CD4-positive, alpha-beta T cell treated with Interleukin-15 for 4 hours (primary cell): ENCODE measurements around the gene PLXNB1.

Source experiments
- DNase-seq: peaks from one replicate; pipeline ENCODE4 v3.0.0-alpha.2; 2020; ENCODE audit warnings: low spot score

PLXNB1 gene

DNA sequence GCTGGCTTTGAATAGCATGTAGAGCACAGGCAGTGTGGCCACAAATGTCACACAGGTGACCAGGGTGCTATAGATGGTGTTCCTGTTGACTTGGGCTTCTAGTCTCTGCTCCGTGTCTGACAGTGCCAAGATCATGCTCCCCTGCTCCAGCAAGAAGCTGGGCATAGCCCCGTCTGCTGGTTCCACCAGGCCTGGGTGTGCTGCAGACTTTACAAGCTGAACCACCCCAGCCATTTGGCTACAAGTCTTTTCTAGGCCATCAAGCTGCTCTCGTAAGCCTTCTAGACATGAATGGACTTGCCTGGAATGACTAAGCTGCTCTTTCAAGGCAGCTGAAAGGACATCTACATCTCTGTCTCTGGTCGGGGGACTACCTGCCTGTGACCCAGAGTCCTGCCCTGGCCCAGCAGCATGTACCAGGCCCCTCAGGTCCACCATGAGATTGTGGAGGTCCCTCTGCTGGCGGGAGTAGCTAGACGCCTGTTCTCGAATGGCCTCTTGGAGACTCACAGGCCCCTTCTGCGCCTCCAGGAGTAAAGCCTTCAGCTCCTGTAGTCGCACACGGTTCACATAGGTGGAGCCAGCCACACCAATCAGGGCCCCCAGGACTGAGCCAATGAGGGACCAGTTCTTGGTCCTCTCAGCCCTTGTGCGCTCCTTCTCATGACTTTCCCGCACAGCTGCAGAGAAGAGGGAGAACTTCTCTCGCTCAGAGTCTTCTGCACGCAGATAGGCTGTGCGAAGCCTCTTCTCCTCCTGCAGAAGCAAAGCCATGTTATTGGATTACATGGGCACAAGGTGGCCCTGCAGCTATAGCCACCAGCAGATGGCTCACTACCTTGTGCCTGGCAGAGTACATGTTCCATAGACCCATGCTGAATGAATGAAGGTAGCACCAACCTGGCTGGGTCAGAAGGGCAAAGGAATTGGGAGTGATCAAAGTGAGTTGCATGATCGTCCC lies 2.8 kb upstream of the PLXNB1 start:
- no peak for DNase-seq

- no peak for DNase-seq
These were observed 1.5 kb upstream of the PLXNB1 start for GRCh38 chr3:48431224-48432029.

- no peak for DNase-seq
These were observed 819 bp upstream of the PLXNB1 start for GRCh38 chr3:48430708-48431101.

DNA sequence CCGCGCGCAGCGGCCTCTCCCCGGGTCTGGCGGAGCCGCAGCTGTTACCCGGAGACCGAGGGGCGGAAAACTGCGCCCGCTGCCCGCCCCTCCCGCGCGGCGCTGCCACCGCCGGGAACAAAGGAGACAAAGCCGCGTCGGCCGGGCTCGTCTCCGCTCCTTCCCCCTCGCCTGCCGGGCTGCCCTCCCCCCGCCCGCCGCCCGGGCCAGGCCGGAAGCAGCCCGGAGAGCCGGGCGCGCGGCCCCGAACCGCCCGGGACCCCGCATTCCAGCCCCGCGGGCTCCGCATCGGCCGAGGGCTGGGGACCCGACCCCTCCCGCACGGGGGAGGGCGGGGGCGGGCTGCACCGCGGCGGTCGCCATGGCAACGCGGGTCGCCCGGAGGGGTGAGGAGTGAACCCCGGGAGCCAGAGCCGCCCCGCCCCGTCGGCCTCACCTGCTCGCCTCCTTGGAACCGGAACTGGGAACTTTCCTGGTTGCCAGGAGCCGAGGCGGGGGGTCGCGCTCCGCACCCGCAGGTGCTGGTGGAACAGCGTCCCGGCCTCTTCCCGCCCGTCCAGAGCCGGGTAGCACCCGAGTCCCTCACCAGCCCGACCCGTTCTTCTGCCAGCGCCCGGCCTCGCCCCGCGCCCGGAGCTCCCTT lies 448 bp downstream of the PLXNB1 start:
- peak; percentile 58 for DNase-seq

- DNase-seq = no peak
These were observed 1.1 kb downstream of the PLXNB1 start for GRCh38 chr3:48428572-48429316.

- no peak for DNase-seq
These were observed 1.8 kb downstream of the PLXNB1 start for GRCh38 chr3:48428088-48428571.

- no peak for DNase-seq
These were observed 2.3 kb downstream of the PLXNB1 start for GRCh38 chr3:48427630-48427962.

- no peak for DNase-seq
These were observed 2.8 kb downstream of the PLXNB1 start for GRCh38 chr3:48426944-48427629.

DNA sequence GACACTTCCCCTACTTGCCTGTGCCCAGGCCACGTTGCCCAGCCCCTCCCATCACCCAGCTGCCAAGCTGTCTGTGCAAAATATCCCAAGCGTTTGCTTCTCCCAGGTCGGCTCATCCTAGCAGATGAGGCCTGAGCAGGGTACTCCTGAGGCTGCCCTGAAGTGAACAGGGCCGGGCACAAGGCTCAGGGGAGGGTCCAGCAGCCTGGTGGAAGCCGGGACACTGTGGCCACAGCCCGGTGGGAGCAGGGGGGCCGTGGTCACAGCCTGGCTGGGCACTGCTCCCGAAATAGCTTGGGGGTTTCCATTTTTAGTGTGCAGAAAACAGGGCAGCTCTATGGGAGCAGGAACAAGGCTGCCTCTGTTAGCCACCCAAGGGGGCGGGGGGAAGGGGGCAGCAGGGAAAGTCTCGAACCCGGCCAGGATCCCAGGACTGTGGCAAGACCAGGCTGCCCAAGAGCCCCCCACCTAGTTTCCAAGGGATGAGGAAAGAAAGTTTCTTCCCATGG lies 3.4 kb downstream of the PLXNB1 start:
- DNase-seq = no peak

DNA sequence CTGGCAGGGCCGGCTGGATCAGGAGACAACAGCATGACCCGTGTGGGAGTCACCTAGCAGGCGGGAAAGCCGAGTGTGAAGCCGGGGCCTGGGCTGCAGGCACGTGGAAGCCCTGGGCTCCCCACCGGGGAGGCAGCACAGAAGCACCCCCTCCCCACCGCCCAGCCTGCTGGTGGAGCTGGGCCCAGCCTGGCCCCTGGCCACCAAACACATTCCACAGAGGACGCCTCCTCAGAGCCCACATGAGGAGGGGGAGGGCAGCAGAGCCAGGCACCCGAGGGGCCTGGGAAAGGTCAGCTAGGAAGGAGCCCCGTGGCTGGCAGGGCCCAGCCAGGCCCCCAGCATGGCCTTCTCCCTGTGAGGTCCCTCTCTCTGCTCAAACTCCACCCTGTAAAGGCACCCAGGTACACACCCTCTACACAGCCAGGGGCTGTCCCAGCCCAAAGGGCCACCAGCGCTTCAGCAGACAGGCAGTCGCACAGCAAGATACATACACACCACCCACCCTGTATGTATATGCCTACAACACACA lies 4.5 kb downstream of the PLXNB1 start:
- no peak for DNase-seq

DNA sequence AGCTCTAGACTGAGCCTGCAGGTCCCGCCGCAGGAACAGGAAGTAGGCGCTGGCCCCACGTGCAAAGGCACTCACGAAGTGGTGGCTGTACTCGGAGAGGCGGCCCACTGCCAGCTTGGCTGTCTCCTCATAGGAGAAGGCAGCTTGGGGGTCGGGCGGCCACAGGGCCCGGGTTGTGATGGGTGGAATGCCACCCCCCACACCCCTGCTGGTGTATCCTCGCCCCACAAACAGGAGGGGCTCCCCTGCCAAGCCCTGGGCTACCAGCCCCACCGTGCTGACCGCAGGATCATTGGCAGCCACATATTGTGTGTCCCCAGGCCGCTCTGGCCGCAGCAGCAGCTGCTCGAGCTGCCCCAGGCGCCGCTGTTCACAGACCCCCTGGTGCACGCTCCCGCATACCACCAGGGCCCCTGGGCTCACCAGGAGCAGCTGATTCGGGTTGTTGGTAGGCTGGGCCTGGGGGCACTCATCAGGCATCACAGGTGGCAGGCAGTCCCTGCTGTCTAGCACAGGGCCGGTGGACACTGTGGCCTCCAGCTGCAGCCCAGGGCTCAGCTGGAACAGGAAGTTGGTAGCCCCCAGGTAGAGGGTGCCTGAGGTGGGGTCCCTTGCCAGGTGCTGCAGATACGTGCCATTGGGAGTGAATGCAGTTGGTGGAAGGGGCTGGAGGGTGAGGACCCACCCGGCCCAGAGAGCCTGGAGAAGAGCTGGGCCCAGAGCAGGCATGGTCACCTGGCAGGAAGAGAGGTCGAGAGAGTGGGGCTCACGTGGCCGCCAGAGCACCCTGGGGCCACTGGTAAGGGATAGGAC lies 5.8 kb downstream of the PLXNB1 start:
- no peak for DNase-seq

GRCh38 chr3:48423241-48423882 lies 6.5 kb downstream of the PLXNB1 start:
- no peak for DNase-seq

GRCh38 chr3:48422681-48423080 lies 7.2 kb downstream of the PLXNB1 start:
- no peak for DNase-seq

GRCh38 chr3:48422272-48422671 lies 7.6 kb downstream of the PLXNB1 start:
- DNase-seq = no peak

- DNase-seq = no peak
These were observed 9.3 kb downstream of the PLXNB1 start for GRCh38 chr3:48420561-48420960.

DNA sequence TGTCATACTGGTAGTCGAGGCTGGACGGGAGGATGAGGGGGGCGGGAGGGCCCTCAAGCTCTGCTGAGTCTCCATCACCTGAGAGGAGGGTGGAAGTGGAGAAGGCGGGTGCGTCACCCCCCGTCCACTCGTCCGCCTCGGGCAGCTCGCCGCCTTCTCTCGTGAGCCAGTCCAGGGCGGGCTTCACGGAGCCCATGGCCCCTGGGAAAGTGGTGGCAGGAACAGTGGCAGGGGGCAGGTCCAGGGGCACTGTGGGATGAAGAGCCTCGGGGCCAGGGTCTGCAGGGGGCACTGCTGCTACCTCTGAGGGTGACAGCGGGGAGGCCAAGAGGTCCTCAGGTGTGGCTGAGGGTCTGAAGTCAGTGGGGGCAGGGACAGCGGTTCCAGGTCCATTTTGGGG lies 10.3 kb downstream of the PLXNB1 start:
- DNase-seq = no peak

- no peak for DNase-seq
These were observed 10.7 kb downstream of the PLXNB1 start for GRCh38 chr3:48419149-48419548.

- no peak for DNase-seq
These were observed 11.2 kb downstream of the PLXNB1 start for GRCh38 chr3:48418651-48419050.

- DNase-seq = no peak
These were observed 11.7 kb downstream of the PLXNB1 start for GRCh38 chr3:48418140-48418539.
